SH-SY5Y (cell line): ENCODE results near the gene SCG3.

Source experiments
- GATA2 ChIP-seq: IDR thresholded peaks from 2 replicates; pipeline ENCODE4 v1.6.1; 2011; ENCODE audit warnings: mild to moderate bottlenecking, low read depth, low read length
- GATA3 ChIP-seq: IDR thresholded peaks from 2 replicates; pipeline ENCODE4 v1.6.1; 2011; ENCODE audit warnings: low read depth, mild to moderate bottlenecking, low read length, moderate library complexity

Gene SCG3

GRCh38 chr15:51754267-51754666 lies 73.0 kb downstream of the SCG3 start:
- TF ChIP-seq GATA2 = no peak
- TF ChIP-seq GATA3 = no peak

- TF ChIP-seq GATA3 (no peak), GATA2 (no peak)
Observed at GRCh38 chr15:51755790-51756189, 74.5 kb downstream of the SCG3 start.

GRCh38 chr15:51756482-51756881 lies 75.2 kb downstream of the SCG3 start:
- TF ChIP-seq GATA3 = no peak
- no peak for TF ChIP-seq GATA2

GRCh38 chr15:51757450-51757849 lies 76.1 kb downstream of the SCG3 start:
- no peak for TF ChIP-seq GATA2
- TF ChIP-seq GATA3 = no peak

GRCh38 chr15:51758645-51759044 lies 77.3 kb downstream of the SCG3 start:
- no peak for TF ChIP-seq GATA2
- no peak for TF ChIP-seq GATA3

- TF ChIP-seq GATA2 (no peak), GATA3 (no peak)
Observed at GRCh38 chr15:51759557-51760070, 78.3 kb downstream of the SCG3 start.

GRCh38 chr15:51760805-51761204 lies 79.5 kb downstream of the SCG3 start:
- TF ChIP-seq GATA2 (no peak), GATA3 (no peak)

- TF ChIP-seq GATA2 (no peak), GATA3 (no peak)
Observed at GRCh38 chr15:51765751-51766150, 84.4 kb downstream of the SCG3 start.

- TF ChIP-seq GATA2 (no peak), GATA3 (no peak)
Observed at GRCh38 chr15:51766341-51766740, 85.0 kb downstream of the SCG3 start.

GRCh38 chr15:51768018-51768417 lies 86.7 kb downstream of the SCG3 start:
- TF ChIP-seq GATA3 (no peak), GATA2 (no peak)
